Glutamatergic neuron (in vitro differentiated cells): ENCODE measurements around the gene REEP5. TPM values are rescaled to one million over a fixed set of nuclear protein-coding genes. Genes with fewer than 3 reads are reported as not detected.

Experiments used
- DNase-seq: peaks from one replicate; pipeline ENCODE4 v3.0.0; 2022
- H3K27ac Mint-ChIP-seq: one replicate; pipeline ENCODE4 v1.8.0; 2020; ENCODE audit warnings: mild to moderate bottlenecking, mixed read lengths, inconsistent platforms; ENCODE audit not compliant: unreplicated experiment
- H3K27me3 Mint-ChIP-seq: one replicate; pipeline ENCODE4 v1.8.0; 2020; ENCODE audit warnings: mild to moderate bottlenecking, moderate library complexity, mixed read lengths, inconsistent platforms; ENCODE audit not compliant: unreplicated experiment
- H3K36me3 Mint-ChIP-seq: one replicate; pipeline ENCODE4 v1.8.0; 2020; ENCODE audit warnings: mild to moderate bottlenecking, mixed read lengths, inconsistent platforms; ENCODE audit not compliant: unreplicated experiment
- H3K4me1 Mint-ChIP-seq: one replicate; pipeline ENCODE4 v1.8.0; 2020; ENCODE audit warnings: mild to moderate bottlenecking, low read depth, mixed read lengths, inconsistent platforms; ENCODE audit not compliant: unreplicated experiment
- H3K4me3 Mint-ChIP-seq: one replicate; pipeline ENCODE4 v1.8.0; 2020; ENCODE audit warnings: mild to moderate bottlenecking, mixed read lengths, inconsistent platforms; ENCODE audit not compliant: unreplicated experiment
- H3K9me3 Mint-ChIP-seq: one replicate; pipeline ENCODE4 v1.8.0; 2020; ENCODE audit warnings: mild to moderate bottlenecking, moderate library complexity, mixed read lengths, inconsistent platforms; ENCODE audit not compliant: unreplicated experiment
- total RNA-seq: library from RNA; stranded (reverse); fragmentation: NEBNext Ultra II Directional; extraction: Animal tissue kit (Norgen Biotek cat#: 25700); gene quantifications from one replicate; pipeline ENCODE4 v1.2.1, GENCODE V29; 2021; ENCODE audit not compliant: unreplicated experiment
- TF ChIP-seq, protein P1 (sequence below): fragments of 200-600 bp; sonication (generic); IDR thresholded peaks from one replicate; pipeline ENCODE4 v1.5.0; 2021; ENCODE audit not compliant: partially characterized antibody, unreplicated experiment

REEP5 gene
- total RNA-seq, 1 donor from 2014 or later, result 108 TPM

DNA sequence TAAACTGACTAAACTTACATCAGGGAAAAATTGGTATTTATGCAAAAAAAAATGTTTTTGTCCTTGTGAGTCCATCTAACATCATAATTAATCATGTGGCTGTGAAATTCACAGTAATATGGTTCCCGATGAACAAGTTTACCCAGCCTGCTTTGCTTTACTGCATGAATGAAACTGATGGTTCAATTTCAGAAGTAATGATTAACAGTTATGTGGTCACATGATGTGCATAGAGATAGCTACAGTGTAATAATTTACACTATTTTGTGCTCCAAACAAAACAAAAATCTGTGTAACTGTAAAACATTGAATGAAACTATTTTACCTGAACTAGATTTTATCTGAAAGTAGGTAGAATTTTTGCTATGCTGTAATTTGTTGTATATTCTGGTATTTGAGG lies 77.5 kb downstream of the REEP5 start:
- H3K27me3 Mint-ChIP-seq, result peaks cover 5% of the 10 kb centered on the region
- H3K4me1 Mint-ChIP-seq, result peaks cover 3% of the 10 kb centered on the region
- no peak overlapping the region for H3K27ac Mint-ChIP-seq
- H3K36me3 Mint-ChIP-seq, result peaks cover 29% of the 10 kb centered on the region
- no peak overlapping the region for H3K4me3 Mint-ChIP-seq
- no peak for DNase-seq
- H3K9me3 Mint-ChIP-seq, result peaks cover 4% of the 10 kb centered on the region
- TF ChIP-seq, protein P1, sequence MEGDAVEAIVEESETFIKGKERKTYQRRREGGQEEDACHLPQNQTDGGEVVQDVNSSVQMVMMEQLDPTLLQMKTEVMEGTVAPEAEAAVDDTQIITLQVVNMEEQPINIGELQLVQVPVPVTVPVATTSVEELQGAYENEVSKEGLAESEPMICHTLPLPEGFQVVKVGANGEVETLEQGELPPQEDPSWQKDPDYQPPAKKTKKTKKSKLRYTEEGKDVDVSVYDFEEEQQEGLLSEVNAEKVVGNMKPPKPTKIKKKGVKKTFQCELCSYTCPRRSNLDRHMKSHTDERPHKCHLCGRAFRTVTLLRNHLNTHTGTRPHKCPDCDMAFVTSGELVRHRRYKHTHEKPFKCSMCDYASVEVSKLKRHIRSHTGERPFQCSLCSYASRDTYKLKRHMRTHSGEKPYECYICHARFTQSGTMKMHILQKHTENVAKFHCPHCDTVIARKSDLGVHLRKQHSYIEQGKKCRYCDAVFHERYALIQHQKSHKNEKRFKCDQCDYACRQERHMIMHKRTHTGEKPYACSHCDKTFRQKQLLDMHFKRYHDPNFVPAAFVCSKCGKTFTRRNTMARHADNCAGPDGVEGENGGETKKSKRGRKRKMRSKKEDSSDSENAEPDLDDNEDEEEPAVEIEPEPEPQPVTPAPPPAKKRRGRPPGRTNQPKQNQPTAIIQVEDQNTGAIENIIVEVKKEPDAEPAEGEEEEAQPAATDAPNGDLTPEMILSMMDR, result no peak

DNA sequence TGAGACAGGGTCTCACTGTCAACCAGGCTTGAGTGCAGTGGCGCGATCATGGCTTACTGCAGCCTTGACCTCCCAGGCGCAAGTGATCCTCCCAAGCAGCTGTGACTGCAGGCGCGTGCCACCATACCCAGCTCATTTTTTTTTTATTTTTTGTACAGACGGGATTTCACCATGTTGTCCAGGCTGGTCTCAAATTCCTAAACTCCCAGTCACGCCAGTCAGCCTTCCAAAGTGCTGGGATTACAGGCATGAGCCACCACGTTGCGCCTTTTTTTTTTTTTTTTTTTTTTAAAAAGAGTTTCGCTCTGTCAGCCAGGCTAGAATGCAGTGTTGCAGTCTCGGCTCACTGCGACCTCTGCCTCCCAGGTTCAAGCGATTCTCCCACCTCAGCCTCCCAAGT lies 88.1 kb downstream of the REEP5 start:
- DNase-seq, result no peak
- TF ChIP-seq, protein P1, result no peak
- peaks cover 7% of the 10 kb centered on the region for H3K36me3 Mint-ChIP-seq
- no peak overlapping the region for H3K27ac Mint-ChIP-seq
- no peaks in the 10 kb centered on the region for H3K9me3 Mint-ChIP-seq
- no peak overlapping the region for H3K4me3 Mint-ChIP-seq
- H3K4me1 Mint-ChIP-seq, result no peaks in the 10 kb centered on the region
- peaks cover 2% of the 10 kb centered on the region for H3K27me3 Mint-ChIP-seq

DNA sequence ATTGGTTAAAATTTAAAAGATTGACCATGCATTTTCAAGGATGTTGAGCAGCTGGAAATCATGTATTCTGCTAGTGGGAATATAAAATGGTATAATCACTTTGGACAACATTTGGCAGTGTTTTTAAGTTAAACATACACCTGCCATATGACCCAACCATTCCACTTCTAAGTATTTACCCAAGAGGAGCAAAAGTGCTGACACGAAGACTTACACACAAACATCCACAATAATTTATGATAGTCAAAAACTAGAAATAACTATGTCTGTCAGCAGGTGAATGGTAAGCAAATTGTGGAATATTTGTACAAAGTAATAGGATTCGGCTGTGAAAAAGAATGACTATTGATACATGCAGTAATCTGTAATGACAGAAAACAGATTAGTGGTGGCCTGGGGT lies 91.6 kb downstream of the REEP5 start:
- no peaks in the 10 kb centered on the region for H3K9me3 Mint-ChIP-seq
- no peaks in the 10 kb centered on the region for H3K36me3 Mint-ChIP-seq
- H3K4me1 Mint-ChIP-seq, result no peaks in the 10 kb centered on the region
- no peak overlapping the region for H3K4me3 Mint-ChIP-seq
- H3K27me3 Mint-ChIP-seq, result peaks cover 2% of the 10 kb centered on the region
- DNase-seq, result no peak
- TF ChIP-seq, protein P1, result no peak
- H3K27ac Mint-ChIP-seq, result no peak overlapping the region

Other genes with a start within 250 kb of the REEP5 start
- 136 TPM for gene APC, start 184.3 kb downstream of the REEP5 start, total RNA-seq
- 54.8 TPM for gene SRP19, start 60.9 kb downstream of the REEP5 start, total RNA-seq
- gene DCP2, start 54.6 kb upstream of the REEP5 start, total RNA-seq, result 117 TPM